ENCODE measurements around the gene MPDU1. TPM values are rescaled to one million over a fixed set of nuclear protein-coding genes. Genes with fewer than 3 reads are reported as not detected.
A peak's percentile ranks its signal among the peaks of the same experiment; 100 is the strongest.

Gene MPDU1
- total RNA-seq, 1 donor from 2014 or later, result 73.4 TPM

DNA sequence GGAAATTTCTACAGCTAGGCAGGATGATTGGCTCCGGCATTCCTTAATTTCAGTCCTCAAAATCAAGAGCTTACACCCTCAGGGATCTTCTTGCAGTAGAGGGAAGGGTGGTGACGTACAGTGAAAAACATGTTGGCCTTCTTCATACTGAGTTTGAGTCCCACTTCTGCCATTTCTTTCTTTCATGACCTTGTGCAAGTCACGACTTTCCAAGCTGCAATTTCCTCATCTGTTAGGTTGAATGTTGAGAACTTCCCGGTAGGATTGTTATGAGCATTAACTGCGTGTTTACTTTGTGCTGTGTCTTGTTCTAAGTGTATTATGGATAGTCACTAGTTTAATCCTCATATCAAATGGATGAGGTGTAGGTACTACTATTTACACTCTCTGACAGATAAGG is 14.1 kb upstream of the MPDU1 start:
- Histone ChIP-seq H3K36me3 (peaks cover 0 to 52% of the 10 kb centered on the region in 2 donors), H3K27ac (no peak overlapping the region), H3K4me1 (peaks cover 14% of the 10 kb centered on the region), H3K27me3 (no peaks in the 10 kb centered on the region), H3K9me3 (no peaks in the 10 kb centered on the region), H3K4me3 (no peak overlapping the region)
- DNase-seq (ENCODE audit: extremely low spot score in 2 of 2), result no peak
- TF ChIP-seq POLR2AphosphoS5 (IDR thresholded peaks at IDR 0.05; ENCODE audit: insufficient read depth in 1 of 2, low read depth in 1 of 2), result no peak
- TF ChIP-seq POLR2A (IDR thresholded peaks at IDR 0.05), result no peak
- TF ChIP-seq, protein P1, sequence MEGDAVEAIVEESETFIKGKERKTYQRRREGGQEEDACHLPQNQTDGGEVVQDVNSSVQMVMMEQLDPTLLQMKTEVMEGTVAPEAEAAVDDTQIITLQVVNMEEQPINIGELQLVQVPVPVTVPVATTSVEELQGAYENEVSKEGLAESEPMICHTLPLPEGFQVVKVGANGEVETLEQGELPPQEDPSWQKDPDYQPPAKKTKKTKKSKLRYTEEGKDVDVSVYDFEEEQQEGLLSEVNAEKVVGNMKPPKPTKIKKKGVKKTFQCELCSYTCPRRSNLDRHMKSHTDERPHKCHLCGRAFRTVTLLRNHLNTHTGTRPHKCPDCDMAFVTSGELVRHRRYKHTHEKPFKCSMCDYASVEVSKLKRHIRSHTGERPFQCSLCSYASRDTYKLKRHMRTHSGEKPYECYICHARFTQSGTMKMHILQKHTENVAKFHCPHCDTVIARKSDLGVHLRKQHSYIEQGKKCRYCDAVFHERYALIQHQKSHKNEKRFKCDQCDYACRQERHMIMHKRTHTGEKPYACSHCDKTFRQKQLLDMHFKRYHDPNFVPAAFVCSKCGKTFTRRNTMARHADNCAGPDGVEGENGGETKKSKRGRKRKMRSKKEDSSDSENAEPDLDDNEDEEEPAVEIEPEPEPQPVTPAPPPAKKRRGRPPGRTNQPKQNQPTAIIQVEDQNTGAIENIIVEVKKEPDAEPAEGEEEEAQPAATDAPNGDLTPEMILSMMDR (IDR thresholded peaks at IDR 0.05), result no peak
- intact Hi-C loops (cut with DNase I), result loop anchor here (10.0 kb wide), 2 partner anchors 215 to 315 kb away; partner anchors contain the start of genes CTDNEP1, ELP5, KCTD11 and TMEM95

DNA sequence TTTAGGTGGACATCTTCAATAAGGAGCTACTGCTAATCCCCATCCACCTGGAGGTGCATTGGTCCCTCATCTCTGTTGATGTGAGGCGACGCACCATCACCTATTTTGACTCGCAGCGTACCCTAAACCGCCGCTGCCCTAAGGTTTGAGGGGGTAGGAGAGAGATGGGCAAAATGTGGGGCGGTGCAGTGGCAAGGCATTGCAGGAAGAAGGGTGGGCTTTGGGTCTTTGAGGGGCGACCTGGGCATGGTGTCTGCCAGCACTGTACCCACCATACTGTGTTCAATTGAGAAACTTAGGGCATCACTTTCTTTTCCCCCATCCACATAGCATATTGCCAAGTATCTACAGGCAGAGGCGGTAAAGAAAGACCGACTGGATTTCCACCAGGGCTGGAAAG is 13.3 kb upstream of the MPDU1 start:
- peaks cover 21% of the 10 kb centered on the region for H3K4me1 ChIP-seq
- peak in 1 of 2 donors; percentile 83 for DNase-seq (ENCODE audit: extremely low spot score in 2 of 2)
- H3K9me3 ChIP-seq, result no peaks in the 10 kb centered on the region
- no peak overlapping the region for H3K4me3 ChIP-seq
- no peak overlapping the region for H3K27ac ChIP-seq
- no peaks in the 10 kb centered on the region for H3K27me3 ChIP-seq
- TF ChIP-seq POLR2A (IDR thresholded peaks at IDR 0.05), result no peak
- no peak for TF ChIP-seq POLR2AphosphoS5 (IDR thresholded peaks at IDR 0.05; ENCODE audit: insufficient read depth in 1 of 2, low read depth in 1 of 2)
- TF ChIP-seq, protein P1 (IDR thresholded peaks at IDR 0.05), result no peak
- intact Hi-C loops (cut with DNase I), result no loop called here
- H3K36me3 ChIP-seq, result peaks cover 2 to 52% of the 10 kb centered on the region in 2 donors

DNA sequence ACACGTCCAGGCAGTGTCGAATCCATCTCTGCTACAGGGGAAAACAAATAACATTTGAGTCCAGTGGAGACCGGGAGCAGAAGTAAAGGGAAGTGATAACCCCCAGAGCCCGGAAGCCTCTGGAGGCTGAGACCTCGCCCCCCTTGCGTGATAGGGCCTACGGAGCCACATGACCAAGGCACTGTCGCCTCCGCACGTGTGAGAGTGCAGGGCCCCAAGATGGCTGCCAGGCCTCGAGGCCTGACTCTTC is 11.4 kb upstream of the MPDU1 start:
- Histone ChIP-seq H3K27ac (peak overlapping the region; percentile 70), H3K4me3 (peak overlapping the region; percentile 37 to 97), H3K36me3 (peaks cover 3 to 54% of the 10 kb centered on the region in 2 donors), H3K27me3 (no peaks in the 10 kb centered on the region), H3K4me1 (peaks cover 32% of the 10 kb centered on the region), H3K9me3 (no peaks in the 10 kb centered on the region)
- intact Hi-C loops (cut with DNase I), result no loop called here
- DNase-seq (ENCODE audit: extremely low spot score in 2 of 2), result no peak
- TF ChIP-seq POLR2A (IDR thresholded peaks at IDR 0.05), result peak in 1 of 2 donors; percentile 7
- no peak for TF ChIP-seq POLR2AphosphoS5 (IDR thresholded peaks at IDR 0.05; ENCODE audit: insufficient read depth in 1 of 2, low read depth in 1 of 2)
- TF ChIP-seq, protein P1 (IDR thresholded peaks at IDR 0.05), result no peak

DNA sequence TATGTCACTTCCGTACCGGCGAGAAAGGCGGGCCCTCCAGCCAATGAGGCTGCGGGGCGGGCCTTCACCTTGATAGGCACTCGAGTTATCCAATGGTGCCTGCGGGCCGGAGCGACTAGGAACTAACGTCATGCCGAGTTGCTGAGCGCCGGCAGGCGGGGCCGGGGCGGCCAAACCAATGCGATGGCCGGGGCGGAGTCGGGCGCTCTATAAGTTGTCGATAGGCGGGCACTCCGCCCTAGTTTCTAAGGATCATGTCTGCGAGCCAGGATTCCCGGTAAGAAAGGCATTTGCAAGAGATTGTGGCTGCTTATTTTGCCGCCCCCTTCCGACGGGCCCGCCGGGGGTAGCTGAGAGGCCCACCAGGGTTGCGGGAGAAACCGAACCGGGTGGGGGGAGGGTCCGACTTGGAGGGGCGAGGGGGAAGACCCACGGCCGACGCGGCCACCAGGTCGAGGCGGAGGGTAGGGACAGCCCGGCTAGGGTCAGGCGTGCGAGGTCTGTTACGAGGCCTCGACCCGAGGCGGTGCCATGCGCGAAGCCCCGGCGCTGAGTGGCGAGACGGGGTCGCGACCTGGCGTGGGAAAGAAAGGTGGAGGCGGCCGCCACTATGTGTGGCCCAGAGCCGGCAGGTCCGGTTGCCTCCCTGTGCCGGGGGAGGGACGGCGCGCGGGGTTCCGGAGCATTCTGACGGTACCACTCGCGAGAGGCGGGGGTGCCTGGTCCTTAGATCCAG is 10.9 kb upstream of the MPDU1 start:
- intact Hi-C loops (cut with DNase I), result no loop called here
- TF ChIP-seq POLR2A (IDR thresholded peaks at IDR 0.05) (peak; percentile 79 to 98), POLR2AphosphoS5 (IDR thresholded peaks at IDR 0.05; ENCODE audit: insufficient read depth in 1 of 2, low read depth in 1 of 2) (peak; percentile 99)
- TF ChIP-seq, protein P1 (IDR thresholded peaks at IDR 0.05), result no peak
- H3K27ac ChIP-seq, result peak overlapping the region; percentile 99
- H3K27me3 ChIP-seq, result no peaks in the 10 kb centered on the region
- DNase-seq (ENCODE audit: extremely low spot score in 2 of 2), result peak; percentile 100
- H3K36me3 ChIP-seq, result peaks cover 6 to 57% of the 10 kb centered on the region in 2 donors
- peaks cover 32% of the 10 kb centered on the region for H3K4me1 ChIP-seq
- H3K9me3 ChIP-seq, result no peaks in the 10 kb centered on the region
- H3K4me3 ChIP-seq, result peak overlapping the region; percentile 97 to 100

Data from vagina (tissue), 2 donors.